HG02642 (cell line): ENCODE results near the gene SMC3.
"Not testable (repeated sequence)": the region's sequence is repeated elsewhere in the genome, so short reads cannot be mapped to it uniquely, and the experiment has no call there.

Experiments
- ATAC-seq: cut with Tn5 transposase; IDR thresholded peaks from one replicate; pipeline ENCODE4 v1.9.1; 2021; ENCODE audit warnings: mild to moderate bottlenecking; ENCODE audit not compliant: unreplicated experiment, poor library complexity

Gene SMC3

DNA sequence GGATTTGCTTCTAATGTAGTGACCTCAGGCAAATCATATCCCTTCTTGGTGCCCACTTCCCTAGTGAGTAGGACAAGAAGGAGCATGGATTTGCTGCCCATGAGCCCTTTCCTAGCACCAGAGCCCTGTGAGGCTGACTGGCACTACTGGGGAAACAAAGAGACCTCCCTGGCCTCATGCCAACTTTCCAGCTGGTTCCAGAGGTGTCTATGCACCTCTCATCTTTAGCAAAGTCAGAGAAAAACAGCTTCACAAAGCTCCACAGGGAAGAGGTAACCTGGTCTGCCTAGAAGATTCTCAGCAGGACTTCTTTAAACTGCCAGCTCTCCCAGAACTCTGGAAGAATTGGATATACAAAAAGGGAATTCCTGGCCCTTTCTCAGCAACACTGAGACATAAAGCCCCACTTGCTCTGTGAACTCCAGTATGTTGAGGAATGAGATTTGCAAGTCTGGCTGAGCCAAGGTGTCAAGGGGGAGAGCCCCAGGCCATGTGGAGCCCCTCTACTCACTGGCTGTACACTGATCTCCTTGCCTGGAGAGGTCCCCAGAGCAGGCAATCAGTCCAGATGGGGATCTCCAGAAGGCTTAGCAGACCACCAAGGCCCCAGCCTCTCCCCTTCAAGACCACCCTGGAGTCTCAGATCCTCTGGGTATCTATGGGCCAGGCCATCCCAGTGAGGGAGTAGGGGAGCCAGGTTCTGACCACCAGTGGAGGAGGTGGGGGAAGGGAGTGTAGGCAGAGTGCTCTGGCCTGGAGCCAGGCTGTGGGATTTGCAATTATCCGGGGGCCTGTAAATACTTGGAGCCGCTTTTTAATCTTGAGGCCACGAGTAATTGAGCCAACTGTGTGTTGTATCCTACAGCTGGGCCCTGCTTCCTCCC is 52.3 kb downstream of the SMC3 start:
- no peak for ATAC-seq

GRCh38 chr10:110620398-110620719 is 52.9 kb downstream of the SMC3 start:
- no peak for ATAC-seq

GRCh38 chr10:110623316-110623715 is 55.8 kb downstream of the SMC3 start:
- not testable (repeated sequence) for ATAC-seq

DNA sequence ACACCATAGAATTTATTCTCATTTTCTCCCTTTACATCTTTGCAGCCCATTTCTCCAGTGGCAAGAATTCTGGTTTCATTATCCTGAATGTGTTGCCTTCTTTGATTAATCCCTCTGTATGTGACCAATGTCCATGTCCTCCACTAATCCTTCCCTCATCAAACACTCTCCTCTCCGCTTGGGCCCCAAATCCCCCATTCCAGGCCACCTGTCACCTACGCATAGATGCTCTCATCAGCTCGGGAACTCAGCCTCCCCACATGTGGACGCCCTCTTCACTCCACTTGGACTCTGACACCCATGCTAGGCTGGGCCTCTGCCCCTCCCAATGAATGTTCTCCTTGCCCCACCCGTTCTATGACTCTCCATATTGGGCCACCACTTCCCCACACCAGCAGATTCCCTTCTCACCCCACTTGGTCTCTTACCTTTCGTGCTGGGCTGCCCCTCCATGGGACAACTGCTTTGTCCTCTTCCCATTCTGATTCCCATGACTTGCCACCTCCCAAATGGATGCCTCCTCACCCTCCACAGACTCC is 57.9 kb downstream of the SMC3 start:
- no peak for ATAC-seq

- ATAC-seq = no peak
Observed at GRCh38 chr10:110625951-110626855, 58.7 kb downstream of the SMC3 start.

DNA sequence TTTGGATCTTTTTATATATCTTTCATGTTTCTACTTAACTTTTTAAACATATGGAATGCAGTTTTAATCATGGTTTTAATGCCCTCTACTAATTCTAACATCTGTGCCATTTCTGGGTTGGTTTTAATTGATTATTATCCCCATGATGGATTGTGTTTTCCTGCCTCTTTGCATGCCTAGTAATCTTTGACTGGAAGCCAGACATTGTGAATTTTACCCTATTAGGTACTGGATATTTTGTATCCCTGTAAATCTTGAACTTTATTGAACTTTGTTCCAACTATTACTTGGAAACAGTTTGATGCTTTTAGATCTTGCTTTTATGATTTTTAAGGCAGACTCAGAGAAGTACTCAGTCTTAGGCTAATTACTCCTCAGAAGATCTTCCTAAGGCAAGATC is 60.7 kb downstream of the SMC3 start:
- no peak for ATAC-seq

- no peak for ATAC-seq
Observed at GRCh38 chr10:110629680-110630191, 62.2 kb downstream of the SMC3 start.

- ATAC-seq = no peak
Observed at GRCh38 chr10:110631934-110632333, 64.4 kb downstream of the SMC3 start.

GRCh38 chr10:110632591-110633215 is 65.2 kb downstream of the SMC3 start:
- no peak for ATAC-seq

DNA sequence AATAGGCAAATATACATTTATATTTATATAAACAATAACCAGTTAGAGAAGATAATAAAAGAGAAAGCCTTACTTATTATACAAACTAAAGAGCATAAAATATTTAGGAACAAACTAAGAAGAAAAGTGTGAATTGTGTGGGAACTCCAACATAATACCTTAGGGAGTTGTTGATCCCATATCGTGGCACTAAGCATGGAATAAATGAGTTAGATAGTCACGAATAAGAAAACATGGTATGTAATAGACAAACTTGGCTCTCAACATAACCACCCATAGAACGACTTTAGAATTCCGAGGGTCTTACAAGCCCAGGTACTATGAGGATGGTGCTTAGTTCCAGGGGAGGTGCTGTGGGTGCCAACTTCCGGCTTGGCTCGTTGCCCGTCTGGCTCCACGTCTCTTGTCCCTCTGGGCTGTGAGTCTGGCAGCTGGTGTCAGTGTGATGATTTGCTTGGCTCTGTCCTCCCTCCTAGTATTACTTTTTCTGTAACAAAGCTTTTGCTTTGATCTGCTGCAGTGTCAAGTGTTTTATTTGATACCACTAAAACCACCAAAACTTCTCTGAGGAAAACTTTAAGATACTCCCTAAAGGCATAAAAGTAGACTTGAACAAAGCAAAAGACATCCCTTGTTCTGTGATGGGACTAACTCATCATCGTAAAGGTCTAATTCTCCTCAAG is 67.2 kb downstream of the SMC3 start:
- ATAC-seq = no peak

- ATAC-seq = no peak
Observed at GRCh38 chr10:110636572-110636931, 69.1 kb downstream of the SMC3 start.

DNA sequence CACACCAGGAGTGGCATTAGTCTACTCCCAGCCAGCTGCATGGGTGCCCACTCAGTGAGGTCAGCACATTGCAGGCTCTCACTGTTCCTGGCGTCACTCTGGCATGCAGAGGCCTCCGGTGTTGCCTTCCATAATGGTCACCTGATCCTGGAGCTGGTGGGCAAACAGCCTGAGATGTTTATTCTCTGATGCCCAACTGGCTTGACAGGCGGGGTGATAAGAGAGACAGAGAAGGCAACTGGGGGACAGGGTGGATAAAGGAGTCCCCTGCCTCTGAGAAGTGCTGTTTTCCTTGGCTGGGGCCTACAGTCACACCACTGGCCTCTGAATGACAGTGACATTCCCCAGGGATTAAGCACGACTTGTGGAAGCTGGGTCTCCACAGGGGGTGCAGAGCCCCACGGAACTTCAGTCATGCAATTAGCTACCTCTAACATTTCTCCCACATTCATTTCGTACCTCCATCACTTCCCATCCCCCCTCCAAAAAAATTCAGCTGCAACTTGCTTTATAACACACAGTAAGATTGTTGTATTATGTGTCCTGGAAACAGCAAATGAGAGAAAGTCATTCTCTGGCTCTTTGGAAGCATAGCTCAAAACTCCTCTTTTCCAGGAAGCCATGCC is 69.5 kb downstream of the SMC3 start:
- no peak for ATAC-seq

DNA sequence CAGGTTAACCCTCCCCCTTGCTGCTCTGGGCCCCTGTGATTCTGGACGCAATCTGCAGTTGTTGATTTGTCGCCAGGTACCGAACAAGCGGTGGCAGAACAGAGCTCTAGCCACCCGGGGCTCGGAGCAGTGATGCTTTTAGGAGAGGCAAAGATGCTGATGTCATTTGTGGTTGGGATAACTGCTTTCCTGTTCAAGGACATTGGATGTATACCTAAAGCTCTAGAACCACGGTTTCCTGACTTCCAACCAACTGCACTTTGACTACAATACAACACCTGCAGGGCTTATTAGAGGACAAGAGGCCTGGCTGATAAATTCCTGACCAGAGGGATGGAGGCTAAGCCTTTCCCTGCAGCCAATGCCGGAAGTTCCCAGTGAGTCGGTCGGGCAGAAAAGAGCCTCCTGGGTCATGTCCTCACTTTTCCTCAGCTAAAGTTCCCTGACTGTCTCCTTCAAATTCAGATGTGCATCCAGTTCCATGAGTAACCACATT is 70.1 kb downstream of the SMC3 start:
- ATAC-seq = no peak

DNA sequence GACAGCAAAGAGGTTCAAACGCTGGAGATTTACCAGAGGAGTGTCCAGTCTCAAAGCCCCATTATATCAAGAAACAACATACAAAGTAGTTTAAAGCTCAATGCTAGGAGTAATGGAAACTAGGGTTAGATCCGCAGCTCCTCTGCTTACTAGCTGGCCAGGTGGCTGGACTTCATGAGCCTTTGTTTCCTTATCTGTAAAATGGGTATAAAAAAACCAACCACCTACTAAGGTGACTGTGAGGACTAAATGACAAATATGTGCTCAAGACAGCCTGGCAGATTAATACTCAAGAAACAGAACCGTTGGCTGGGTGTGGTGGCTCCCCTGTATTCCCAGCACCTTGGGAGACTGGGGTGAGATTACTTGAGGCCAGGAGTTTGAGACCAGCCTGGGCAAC is 70.8 kb downstream of the SMC3 start:
- ATAC-seq = no peak

- ATAC-seq = not testable (repeated sequence)
Observed at GRCh38 chr10:110639046-110639445, 71.6 kb downstream of the SMC3 start.

GRCh38 chr10:110639858-110640257 is 72.4 kb downstream of the SMC3 start:
- ATAC-seq = not testable (repeated sequence)

DNA sequence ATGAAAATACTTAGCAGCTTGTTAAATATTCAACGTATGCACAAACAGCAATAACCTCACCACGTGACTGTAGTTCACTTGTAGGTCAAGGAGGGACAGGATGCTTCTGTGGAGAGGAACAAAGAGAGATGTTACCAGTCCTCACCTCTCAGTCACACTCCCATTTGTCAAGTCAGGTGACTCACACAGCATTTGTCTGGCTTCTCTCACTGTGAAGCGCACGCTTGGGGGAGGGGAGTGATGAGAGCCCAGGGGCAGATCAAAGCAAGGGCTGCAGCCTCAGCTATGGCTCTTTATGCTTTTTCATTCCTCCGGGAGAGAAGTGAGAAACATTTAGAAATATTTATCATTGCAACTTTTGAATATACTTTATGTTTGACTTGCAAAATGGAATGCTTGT is 73.8 kb downstream of the SMC3 start:
- no peak for ATAC-seq

DNA sequence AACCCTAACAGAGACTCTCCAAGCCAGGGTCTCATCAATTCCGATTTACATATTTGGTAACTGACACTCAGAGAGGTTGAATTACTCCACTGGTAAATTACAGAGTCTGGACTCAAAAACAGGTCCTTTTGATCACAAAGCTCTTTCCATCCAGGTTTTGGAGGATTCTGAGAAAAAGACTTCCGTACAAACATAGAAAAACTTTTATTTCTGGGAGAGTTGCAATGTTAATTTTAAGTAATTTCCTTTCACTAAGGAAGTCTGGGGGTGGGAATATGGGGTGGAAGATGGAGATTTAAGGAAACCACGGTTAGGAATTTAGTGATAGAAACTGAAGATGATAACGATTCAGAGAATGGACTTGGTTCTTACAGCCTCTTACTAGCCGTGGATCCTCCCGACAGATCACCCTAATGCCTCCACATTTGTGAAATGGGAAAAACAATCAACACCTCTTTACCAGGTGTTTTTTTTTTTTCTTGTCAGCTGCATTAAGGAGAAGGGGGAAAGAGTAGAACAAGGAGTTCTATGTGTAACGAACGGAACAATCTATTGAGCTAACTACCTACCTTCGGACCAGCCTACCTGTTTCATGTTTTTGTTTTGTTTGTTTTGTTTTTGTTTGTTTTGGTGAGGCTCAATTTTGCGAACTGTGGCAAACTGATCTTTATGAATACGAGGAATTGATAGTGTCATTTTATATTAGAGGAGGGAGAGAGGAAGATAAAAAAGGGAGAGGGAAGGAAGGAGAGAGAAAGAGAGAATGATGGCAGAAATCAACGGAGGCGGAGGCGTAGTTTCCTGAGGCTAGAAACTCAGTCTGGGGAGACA is 74.9 kb downstream of the SMC3 start:
- ATAC-seq = no peak
